Hepatocyte (in vitro differentiated cells): ENCODE data around the gene AP1G2. TPM values are rescaled to one million over a fixed set of nuclear protein-coding genes. Genes with fewer than 3 reads are reported as not detected.

Experiments
- DNase-seq: peaks from one replicate; pipeline ENCODE4 v3.0.0-alpha.2; 2016; ENCODE audit warnings: low spot score
- H2AFZ ChIP-seq: fragments of 200-600 bp; sonication (generic); 2 replicates; pipeline ENCODE4 v1.6.0; 2016; ENCODE audit warnings: antibody characterized with exemption, mild to moderate bottlenecking
- H3K27ac ChIP-seq: fragments of 200-600 bp; sonication (generic); 2 replicates; pipeline ENCODE4 v1.5.1; 2016; ENCODE audit warnings: mild to moderate bottlenecking
- H3K27me3 ChIP-seq: fragments of 200-600 bp; sonication (generic); 2 replicates; pipeline ENCODE4 v1.6.1; 2016
- H3K36me3 ChIP-seq: fragments of 200-600 bp; sonication (generic); replicated peaks from 2 replicates; pipeline ENCODE4 v1.5.1; 2016; ENCODE audit warnings: low read depth; ENCODE audit not compliant: insufficient read depth
- H3K4me1 ChIP-seq: fragments of 200-600 bp; sonication (generic); 2 replicates; pipeline ENCODE4 v1.5.1; 2016; ENCODE audit warnings: mild to moderate bottlenecking, moderate library complexity; ENCODE audit not compliant: insufficient read depth
- H3K4me2 ChIP-seq: fragments of 200-600 bp; sonication (generic); 2 replicates; pipeline ENCODE4 v1.6.0; 2016
- H3K4me3 ChIP-seq: fragments of 200-600 bp; sonication (generic); 2 replicates; pipeline ENCODE4 v1.5.1; 2016; ENCODE audit warnings: mild to moderate bottlenecking
- H3K79me2 ChIP-seq: fragments of 200-600 bp; sonication (generic); 2 replicates; pipeline ENCODE4 v1.6.0; 2017; ENCODE audit warnings: mild to moderate bottlenecking
- H3K9me2 ChIP-seq: fragments of 200-600 bp; sonication (generic); replicated peaks from 2 replicates; pipeline ENCODE4 v1.6.0; 2017; ENCODE audit warnings: mild to moderate bottlenecking; ENCODE audit not compliant: insufficient read depth
- H3K9me3 ChIP-seq: fragments of 200-600 bp; sonication (generic); 2 replicates; pipeline ENCODE4 v1.5.1; 2016; ENCODE audit warnings: low read depth, mild to moderate bottlenecking
- H4K20me1 ChIP-seq: fragments of 200-600 bp; sonication (generic); 2 replicates; pipeline ENCODE4 v1.6.0; 2016; ENCODE audit warnings: mild to moderate bottlenecking; ENCODE audit not compliant: insufficient read depth, poor library complexity, severe bottlenecking
- CTCF ChIP-seq: fragments of 200-600 bp; sonication (generic); IDR thresholded peaks from 2 replicates; pipeline ENCODE4 v1.5.1; 2016; ENCODE audit warnings: antibody characterized with exemption, mild to moderate bottlenecking; ENCODE audit not compliant: poor library complexity
- EZH2 ChIP-seq: fragments of 200-600 bp; sonication (generic); IDR thresholded peaks from 2 replicates; pipeline ENCODE4 v1.6.1; 2016; ENCODE audit warnings: antibody characterized with exemption, mild to moderate bottlenecking, borderline replicate concordance
- EZH2phosphoT487 ChIP-seq: fragments of 200-600 bp; sonication (generic); IDR thresholded peaks from one replicate; pipeline ENCODE4 v1.6.1; 2018; ENCODE audit warnings: antibody characterized with exemption, mild to moderate bottlenecking, low read depth, moderate library complexity; ENCODE audit not compliant: unreplicated experiment, severe bottlenecking
- WGBS: methylation state at CpG from one replicate; pipeline ENCODE4 v1.1.6; 2016; ENCODE audit warnings: low lambda C conversion rate; ENCODE audit errors: missing lambda C conversion rate; 5-methylcytosine and 5-hydroxymethylcytosine counted together
- polyA plus RNA-seq: library from polyadenylated mRNA; unstranded; fragments of >200 nt; fragmentation: Nextera tagmentation; extraction: Ambion mirVana; gene quantifications from 2 replicates; pipeline ENCODE4 v1.2.1, GENCODE V29; 2016
- total RNA-seq: library from RNA; depleted of rRNA; stranded (reverse); fragments of >200 nt; gene quantifications from 2 replicates; pipeline ENCODE4 v1.2.3, GENCODE V29; 2014

Gene AP1G2
- total and polyA plus RNA-seq, 2 experiments from 2014 or later = 87.5 to 191 TPM

- Histone ChIP-seq H3K4me1 (peaks cover 16% of the 10 kb centered on the region), H3K4me3 (no peak overlapping the region), H2AFZ (no peak overlapping the region), H3K27me3 (peaks cover 14% of the 10 kb centered on the region), H3K9me2 (no peaks in the 10 kb centered on the region), H3K36me3 (no peaks in the 10 kb centered on the region), H3K27ac (peak overlapping the region; percentile 92), H3K79me2 (peaks cover 13% of the 10 kb centered on the region), H3K9me3 (no peaks in the 10 kb centered on the region), H3K4me2 (no peak overlapping the region), H4K20me1 (no peaks in the 10 kb centered on the region)
- TF ChIP-seq CTCF (no peak), EZH2phosphoT487 (no peak), EZH2 (no peak)
- WGBS = 64% methylated on average over 7 of the region's 7 CpGs
- no peak for DNase-seq
Observed at GRCh38 chr14:23569443-23570151, 2.0 kb upstream of the AP1G2 start.

GRCh38 chr14:23568600-23569331 lies 1.2 kb upstream of the AP1G2 start:
- peaks cover 7% of the 10 kb centered on the region for H3K27me3 ChIP-seq
- H3K9me2 ChIP-seq = no peaks in the 10 kb centered on the region
- H3K27ac ChIP-seq = peak overlapping the region; percentile 92
- TF ChIP-seq CTCF (peak; percentile 31), EZH2 (no peak), EZH2phosphoT487 (no peak)
- no peak overlapping the region for H2AFZ ChIP-seq
- H3K4me1 ChIP-seq = peaks cover 16% of the 10 kb centered on the region
- peak overlapping the region; percentile 91 for H3K4me2 ChIP-seq
- H3K4me3 ChIP-seq = no peak overlapping the region
- 56% methylated on average over 6 of the region's 6 CpGs for WGBS
- H4K20me1 ChIP-seq = no peaks in the 10 kb centered on the region
- peaks cover 13% of the 10 kb centered on the region for H3K79me2 ChIP-seq
- DNase-seq = no peak
- H3K36me3 ChIP-seq = no peaks in the 10 kb centered on the region
- H3K9me3 ChIP-seq = no peaks in the 10 kb centered on the region

GRCh38 chr14:23568021-23568599 lies 519 bp upstream of the AP1G2 start:
- Histone ChIP-seq H3K27ac (peak overlapping the region; percentile 92), H3K4me1 (peaks cover 16% of the 10 kb centered on the region), H4K20me1 (no peaks in the 10 kb centered on the region), H3K9me3 (no peaks in the 10 kb centered on the region), H3K27me3 (peaks cover under 1% of the 10 kb centered on the region), H3K79me2 (peaks cover 13% of the 10 kb centered on the region), H3K36me3 (no peaks in the 10 kb centered on the region), H3K9me2 (no peaks in the 10 kb centered on the region), H2AFZ (peak overlapping the region; percentile 75), H3K4me2 (peak overlapping the region; percentile 91), H3K4me3 (no peak overlapping the region)
- TF ChIP-seq CTCF = no peak
- TF ChIP-seq EZH2phosphoT487 = no peak
- no peak for TF ChIP-seq EZH2
- 86% methylated on average over 2 of the region's 2 CpGs for WGBS
- DNase-seq = no peak
